HG03039 (cell line): Measurements from ENCODE around the gene MOXD1.

Experiments
- ATAC-seq: cut with Tn5 transposase; IDR thresholded peaks from one replicate; pipeline ENCODE4 v1.9.1; 2021; ENCODE audit warnings: mild to moderate bottlenecking, moderate library complexity; ENCODE audit not compliant: unreplicated experiment

Gene MOXD1

GRCh38 chr6:132400883-132401617, at the start of gene MOXD1:
Gene MOXD1 (minus strand): TSS chr6:132401475. CDS start chr6:132401426, 49 bp downstream.
- ATAC-seq = peak; percentile 47

GRCh38 chr6:132446855-132447241, 45.6 kb upstream of the MOXD1 start:
- ATAC-seq = no peak

- no peak for ATAC-seq
Measured at GRCh38 chr6:132446141-132446854, 45.0 kb upstream of the MOXD1 start.

- ATAC-seq = no peak
Measured at GRCh38 chr6:132445201-132445951, 44.1 kb upstream of the MOXD1 start.

GRCh38 chr6:132443206-132443605, 41.9 kb upstream of the MOXD1 start:
- ATAC-seq = no peak

GRCh38 chr6:132430110-132430509, 28.8 kb upstream of the MOXD1 start:
- no peak for ATAC-seq

GRCh38 chr6:132425176-132425575, 23.9 kb upstream of the MOXD1 start:
- no peak for ATAC-seq

- ATAC-seq = no peak
Measured at GRCh38 chr6:132423839-132424238, 22.6 kb upstream of the MOXD1 start.

GRCh38 chr6:132418235-132418965, 17.1 kb upstream of the MOXD1 start:
- no peak for ATAC-seq

GRCh38 chr6:132414761-132415160, 13.5 kb upstream of the MOXD1 start:
- ATAC-seq = no peak

GRCh38 chr6:132414322-132414721, 13.0 kb upstream of the MOXD1 start:
- ATAC-seq = no peak

- no peak for ATAC-seq
Measured at GRCh38 chr6:132413499-132413802, 12.2 kb upstream of the MOXD1 start.

GRCh38 chr6:132412656-132413498, 11.6 kb upstream of the MOXD1 start:
- ATAC-seq = no peak

- ATAC-seq = no peak
Measured at GRCh38 chr6:132411296-132411695, 10.0 kb upstream of the MOXD1 start.

GRCh38 chr6:132410830-132411229, 9.6 kb upstream of the MOXD1 start:
- ATAC-seq = no peak

- peak; percentile 51 for ATAC-seq
Measured at GRCh38 chr6:132405143-132405915, 4.1 kb upstream of the MOXD1 start.

GRCh38 chr6:132404736-132405135, 3.5 kb upstream of the MOXD1 start:
- peak; percentile 12 for ATAC-seq

GRCh38 chr6:132404330-132404729, 3.1 kb upstream of the MOXD1 start:
- ATAC-seq = no peak

- ATAC-seq = no peak
Measured at GRCh38 chr6:132401618-132402285, 477 bp upstream of the MOXD1 start.
